Measurements from ENCODE around the gene XDH. TPM values are rescaled to one million over a fixed set of nuclear protein-coding genes. Genes with fewer than 3 reads are reported as not detected.

XDH gene
- total and polyA plus RNA-seq, 9 donors = 0.12 to 0.13 TPM; not detected in 7

GRCh38 chr2:31318361-31319336 is 95.9 kb downstream of the XDH start:
- no peak for DNase-seq

GRCh38 chr2:31317396-31317795 is 97.1 kb downstream of the XDH start:
- H3K27me3 ChIP-seq = no peaks in the 10 kb centered on the region
- intact Hi-C loops (cut with DNase I) = no loop called here
- H3K27ac ChIP-seq = no peak overlapping the region
- WGBS, 3 donors = 60 to 64% (median 62%) methylated on average over 3 of the region's 3 CpGs
- no peaks in the 10 kb centered on the region for H3K36me3 ChIP-seq
- H3K9me3 ChIP-seq = no peaks in the 10 kb centered on the region
- no peak for DNase-seq
- H3K4me3 ChIP-seq = no peak overlapping the region
- TF ChIP-seq EP300 (IDR thresholded peaks at IDR 0.05) (no peak), POLR2A (IDR thresholded peaks at IDR 0.05) (no peak), CTCF (IDR thresholded peaks at IDR 0.05) (no peak)
- H3K4me1 ChIP-seq (ENCODE audit: insufficient read depth) = no peaks in the 10 kb centered on the region

More at GRCh38 chr2:31318361-31319336, 95.9 kb downstream of the XDH start:
- no peaks in the 10 kb centered on the region for H3K36me3 ChIP-seq
- H3K27me3 ChIP-seq = no peaks in the 10 kb centered on the region
- 78 to 82% (median 78%) methylated on average over 11 of the region's 11 CpGs for WGBS, 3 donors
- H3K9me3 ChIP-seq = no peaks in the 10 kb centered on the region
- H3K27ac ChIP-seq = no peak overlapping the region
- intact Hi-C loops (cut with DNase I) = no loop called here
- H3K4me1 ChIP-seq (ENCODE audit: insufficient read depth) = no peaks in the 10 kb centered on the region
- TF ChIP-seq POLR2A (IDR thresholded peaks at IDR 0.05) (no peak), EP300 (IDR thresholded peaks at IDR 0.05) (no peak), CTCF (IDR thresholded peaks at IDR 0.05) (no peak)
- no peak overlapping the region for H3K4me3 ChIP-seq

- no peaks in the 10 kb centered on the region for H3K36me3 ChIP-seq
- no peaks in the 10 kb centered on the region for H3K27me3 ChIP-seq
- H3K27ac ChIP-seq = no peak overlapping the region
- H3K4me1 ChIP-seq (ENCODE audit: insufficient read depth) = no peaks in the 10 kb centered on the region
- WGBS, 3 donors = 77 to 91% (median 84%) methylated on average over 2 of the region's 2 CpGs
- no peaks in the 10 kb centered on the region for H3K9me3 ChIP-seq
- no peak overlapping the region for H3K4me3 ChIP-seq
- TF ChIP-seq EP300 (IDR thresholded peaks at IDR 0.05) (no peak), CTCF (IDR thresholded peaks at IDR 0.05) (no peak), POLR2A (IDR thresholded peaks at IDR 0.05) (no peak)
- intact Hi-C loops (cut with DNase I) = no loop called here
- no peak for DNase-seq
Measured at GRCh38 chr2:31314761-31315160, 99.8 kb downstream of the XDH start.

- Histone ChIP-seq H3K4me1 (ENCODE audit: insufficient read depth) (no peaks in the 10 kb centered on the region), H3K4me3 (no peak overlapping the region), H3K27ac (no peak overlapping the region), H3K9me3 (no peaks in the 10 kb centered on the region), H3K36me3 (no peaks in the 10 kb centered on the region), H3K27me3 (no peaks in the 10 kb centered on the region)
- DNase-seq = no peak
- TF ChIP-seq POLR2A (IDR thresholded peaks at IDR 0.05) (no peak), CTCF (IDR thresholded peaks at IDR 0.05) (no peak), EP300 (IDR thresholded peaks at IDR 0.05) (no peak)
- WGBS, 3 donors = 73 to 85% (median 83%) methylated on average over 3 of the region's 3 CpGs
- intact Hi-C loops (cut with DNase I) = no loop called here
Measured at GRCh38 chr2:31312898-31313297, 101.6 kb downstream of the XDH start.

All from ovary (tissue), 9 donors.